Caco-2 (cell line): ENCODE measurements around the gene PPM1E. TPM values are rescaled to one million over a fixed set of nuclear protein-coding genes. Genes with fewer than 3 reads are reported as not detected.

Source experiments
- BruUV-seq: library from RNA; stranded (reverse); fragments of 400-500 nt; replicated peaks from 2 replicates; lab custom pipeline; 2021; lab: Mats Ljungman, UMichigan
- CTCF ChIA-PET: fragments of 300-600 bp; sonication (Branson Sonifier 250); formaldehyde crosslinking; loops from one replicate; lab custom pipeline; 2022; ENCODE audit warnings: antibody characterized with exemption; lab: Charles Lee
- POLR2A ChIA-PET: fragments of 300-600 bp; sonication (Branson Sonifier 250); formaldehyde crosslinking; loops from one replicate; lab custom pipeline; 2022; ENCODE audit warnings: antibody characterized with exemption; lab: Charles Lee
- DNase-seq, 2 experiments: peaks; one replicate each; pipeline versions ENCODE4 v3.0.0 to v3.0.0-alpha.2; 2020 to 2022
- H3K27me3 ChIP-seq: replicated peaks from 2 replicates; pipeline ENCODE4 v1.6.0; 2011; ENCODE audit warnings: low read length; ENCODE audit not compliant: control insufficient read depth, insufficient read depth
- H3K36me3 ChIP-seq: 2 replicates; pipeline ENCODE4 v1.5.1; 2011; ENCODE audit warnings: low read length; ENCODE audit not compliant: control insufficient read depth, insufficient read depth
- H3K4me1 ChIP-seq: fragments of 250-450 bp; sonication (Bioruptor Pico); 2 replicates; pipeline ENCODE4 v1.5.1; 2020; ENCODE audit warnings: mild to moderate bottlenecking
- H3K4me3 ChIP-seq: 2 replicates; pipeline ENCODE4 v1.5.1; 2011; ENCODE audit warnings: low read depth, mild to moderate bottlenecking, control low read depth, low read length
- H3K9me3 ChIP-seq: fragments of 250-450 bp; sonication (Bioruptor Pico); 2 replicates; pipeline ENCODE4 v1.5.1; 2020; ENCODE audit warnings: mild to moderate bottlenecking, moderate library complexity
- H3K27ac Mint-ChIP-seq: one replicate; pipeline ENCODE4 v1.8.0; 2022; ENCODE audit warnings: mixed read lengths; ENCODE audit not compliant: unreplicated experiment
- H3K27me3 Mint-ChIP-seq: one replicate; pipeline ENCODE4 v1.8.0; 2022; ENCODE audit warnings: mixed read lengths; ENCODE audit not compliant: insufficient read depth, unreplicated experiment
- H3K36me3 Mint-ChIP-seq: one replicate; pipeline ENCODE4 v1.8.0; 2022; ENCODE audit warnings: mild to moderate bottlenecking, mixed read lengths; ENCODE audit not compliant: insufficient read depth, unreplicated experiment
- H3K4me1 Mint-ChIP-seq: one replicate; pipeline ENCODE4 v1.8.0; 2022; ENCODE audit warnings: low read depth, mixed read lengths; ENCODE audit not compliant: unreplicated experiment
- H3K4me3 Mint-ChIP-seq: one replicate; pipeline ENCODE4 v1.8.0; 2022; ENCODE audit warnings: mild to moderate bottlenecking, moderate library complexity, mixed read lengths; ENCODE audit not compliant: unreplicated experiment
- H3K9me3 Mint-ChIP-seq: one replicate; pipeline ENCODE4 v1.8.0; 2022; ENCODE audit warnings: mixed read lengths; ENCODE audit not compliant: unreplicated experiment
- CTCF ChIP-seq, 2 experiments: fragments of 200-600 bp in 1 of 2; IDR thresholded peaks; 1 replicate in 1 of 2; 2 replicates in 1 of 2; pipeline versions ENCODE4 v1.5.1 to v1.8.0; 2011 to 2022; ENCODE audit warnings: antibody characterized with exemption in 1 of 2, control low read depth in 1 of 2, inconsistent platforms in 1 of 2, low read depth in 1 of 2, low read length in 1 of 2, mild to moderate bottlenecking in 1 of 2, moderate library complexity in 1 of 2; ENCODE audit not compliant: insufficient read depth in 1 of 2, severe bottlenecking in 1 of 2, unreplicated experiment in 1 of 2
- intact Hi-C: fragments of 100-400 bp; cut with micrococcal nuclease; formaldehyde crosslinking; loops from one replicate; pipeline ENCODE4 v1.10.0; 2022; ENCODE audit not compliant: unreplicated experiment
- total RNA-seq: library from RNA; stranded (reverse); gene quantifications from 2 replicates; pipeline ENCODE4 v1.2.3, GENCODE V29; 2022

Gene PPM1E
- total RNA-seq, 1 experiment from 2014 or later, result 0.09 TPM

GRCh38 chr17:59008737-59009136 is 253.1 kb downstream of the PPM1E start:
- Histone ChIP-seq H3K4me3 (no peak overlapping the region), H3K36me3 (no peaks in the 10 kb centered on the region), H3K9me3 (no peaks in the 10 kb centered on the region), H3K27me3 (no peaks in the 10 kb centered on the region), H3K4me1 (no peaks in the 10 kb centered on the region)
- Mint-ChIP-seq H3K9me3 (no peaks in the 10 kb centered on the region), H3K4me1 (no peaks in the 10 kb centered on the region), H3K36me3 (peaks cover 25% of the 10 kb centered on the region), H3K4me3 (no peak overlapping the region), H3K27ac (no peak overlapping the region), H3K27me3 (no peaks in the 10 kb centered on the region)
- BruUV-seq, result no TSS peak
- no peak for TF ChIP-seq CTCF (IDR thresholded peaks at IDR 0.05; ENCODE audit: insufficient read depth in 1 of 2, low read depth in 1 of 2, low read length in 1 of 2, severe bottlenecking in 1 of 2, unreplicated experiment in 1 of 2)
- no peak for DNase-seq
- intact Hi-C loops, result loop anchor here (10.0 kb wide), 1 partner anchor 134 kb away; no protein-coding TSS in a partner anchor
- ChIA-PET CTCF (no interaction called here), POLR2A (no interaction called here)

GRCh38 chr17:59010026-59010425 is 254.4 kb downstream of the PPM1E start:
- Mint-ChIP-seq H3K4me1 (no peaks in the 10 kb centered on the region), H3K36me3 (peaks cover 33% of the 10 kb centered on the region), H3K4me3 (no peak overlapping the region), H3K27me3 (no peaks in the 10 kb centered on the region), H3K9me3 (no peaks in the 10 kb centered on the region), H3K27ac (no peak overlapping the region)
- BruUV-seq, result no TSS peak
- Histone ChIP-seq H3K36me3 (no peaks in the 10 kb centered on the region), H3K9me3 (no peaks in the 10 kb centered on the region), H3K27me3 (no peaks in the 10 kb centered on the region), H3K4me1 (no peaks in the 10 kb centered on the region), H3K4me3 (no peak overlapping the region)
- intact Hi-C loops, result no loop called here
- no peak for TF ChIP-seq CTCF (IDR thresholded peaks at IDR 0.05; ENCODE audit: insufficient read depth in 1 of 2, low read depth in 1 of 2, low read length in 1 of 2, severe bottlenecking in 1 of 2, unreplicated experiment in 1 of 2)
- DNase-seq, result no peak
- ChIA-PET POLR2A (no interaction called here), CTCF (no interaction called here)

- H3K9me3 Mint-ChIP-seq, result no peaks in the 10 kb centered on the region
- H3K4me1 ChIP-seq, result no peaks in the 10 kb centered on the region
- TF ChIP-seq CTCF (IDR thresholded peaks at IDR 0.05; ENCODE audit: insufficient read depth in 1 of 2, low read depth in 1 of 2, low read length in 1 of 2, severe bottlenecking in 1 of 2, unreplicated experiment in 1 of 2), result no peak
- intact Hi-C loops, result no loop called here
- H3K27me3 ChIP-seq, result no peaks in the 10 kb centered on the region
- peaks cover 45% of the 10 kb centered on the region for H3K36me3 Mint-ChIP-seq
- no peaks in the 10 kb centered on the region for H3K9me3 ChIP-seq
- H3K4me3 Mint-ChIP-seq, result no peak overlapping the region
- ChIA-PET POLR2A (no interaction called here), CTCF (no interaction called here)
- no peak for DNase-seq
- H3K4me1 Mint-ChIP-seq, result no peaks in the 10 kb centered on the region
- H3K36me3 ChIP-seq, result no peaks in the 10 kb centered on the region
- no peak overlapping the region for H3K27ac Mint-ChIP-seq
- H3K27me3 Mint-ChIP-seq, result no peaks in the 10 kb centered on the region
- no peak overlapping the region for H3K4me3 ChIP-seq
- no TSS peak for BruUV-seq
Measured at GRCh38 chr17:59011975-59012374, 256.3 kb downstream of the PPM1E start.
